HEK293 (cell line): ENCODE measurements around the gene ATP6V0A1.
A peak's percentile ranks its signal among the peaks of the same experiment; 100 is the strongest.

Source experiments
- AEBP2 ChIP-seq: fragments of 450-650 bp; formaldehyde crosslinking; IDR thresholded peaks from 2 replicates; pipeline ENCODE4 v1.5.1; 2016; ENCODE audit warnings: missing biosample characterization, missing genetic modification characterization, borderline replicate concordance
- KLF7 ChIP-seq: fragments of 450-650 bp; formaldehyde crosslinking; IDR thresholded peaks from 2 replicates; pipeline ENCODE4 v1.5.1; 2016; ENCODE audit warnings: missing biosample characterization, missing genetic modification characterization, borderline replicate concordance
- SALL2 ChIP-seq: fragments of 450-650 bp; formaldehyde crosslinking; IDR thresholded peaks from 2 replicates; pipeline ENCODE4 v1.5.0; 2017; ENCODE audit warnings: missing biosample characterization, mild to moderate bottlenecking, missing genetic modification characterization, borderline replicate concordance
- SP7 ChIP-seq: fragments of 450-650 bp; formaldehyde crosslinking; IDR thresholded peaks from 2 replicates; pipeline ENCODE4 v1.5.1; 2016; ENCODE audit warnings: missing biosample characterization, missing genetic modification characterization
- WT1 ChIP-seq: fragments of 450-650 bp; formaldehyde crosslinking; IDR thresholded peaks from 2 replicates; pipeline ENCODE4 v1.5.1; 2016; ENCODE audit warnings: missing biosample characterization, missing genetic modification characterization
- ZBTB10 ChIP-seq: fragments of 450-650 bp; formaldehyde crosslinking; IDR thresholded peaks from 2 replicates; pipeline ENCODE4 v1.5.1; 2016; ENCODE audit warnings: missing biosample characterization, missing genetic modification characterization
- ZBTB48 ChIP-seq: fragments of 450-650 bp; formaldehyde crosslinking; IDR thresholded peaks from 2 replicates; pipeline ENCODE4 v1.5.1; 2016; ENCODE audit warnings: missing biosample characterization, missing genetic modification characterization
- ZFP41 ChIP-seq: fragments of 450-650 bp; formaldehyde crosslinking; IDR thresholded peaks from 2 replicates; pipeline ENCODE4 v1.5.1; 2016; ENCODE audit warnings: missing biosample characterization, missing genetic modification characterization, borderline replicate concordance
- ZNF121 ChIP-seq: fragments of 450-650 bp; formaldehyde crosslinking; IDR thresholded peaks from 2 replicates; pipeline ENCODE4 v1.5.1; 2016; ENCODE audit warnings: missing biosample characterization, missing genetic modification characterization
- ZNF155 ChIP-seq: fragments of 450-650 bp; formaldehyde crosslinking; IDR thresholded peaks from 2 replicates; pipeline ENCODE4 v1.5.1; 2016; ENCODE audit warnings: missing biosample characterization, missing genetic modification characterization
- ZNF16 ChIP-seq: fragments of 450-650 bp; formaldehyde crosslinking; IDR thresholded peaks from 2 replicates; pipeline ENCODE4 v1.5.1; 2016; ENCODE audit warnings: low read depth, missing biosample characterization, missing genetic modification characterization
- ZNF184 ChIP-seq: fragments of 450-650 bp; IDR thresholded peaks from 2 replicates; pipeline ENCODE4 v1.5.1; 2018; ENCODE audit warnings: missing biosample characterization, mild to moderate bottlenecking, missing genetic modification characterization
- ZNF23 ChIP-seq: fragments of 450-650 bp; formaldehyde crosslinking; IDR thresholded peaks from 2 replicates; pipeline ENCODE4 v1.5.1; 2016; ENCODE audit warnings: missing biosample characterization, missing genetic modification characterization, borderline replicate concordance
- ZNF266 ChIP-seq: fragments of 450-650 bp; formaldehyde crosslinking; IDR thresholded peaks from 2 replicates; pipeline ENCODE4 v1.5.1; 2016; ENCODE audit warnings: missing biosample characterization, missing genetic modification characterization, low read depth
- ZNF529 ChIP-seq: fragments of 450-650 bp; formaldehyde crosslinking; IDR thresholded peaks from 2 replicates; pipeline ENCODE4 v1.5.1; 2017; ENCODE audit warnings: missing genetic modification characterization, missing biosample characterization; ENCODE audit not compliant: insufficient replicate concordance
- ZNF585B ChIP-seq: fragments of 450-650 bp; formaldehyde crosslinking; IDR thresholded peaks from 2 replicates; pipeline ENCODE4 v1.5.1; 2016; ENCODE audit warnings: missing biosample characterization, missing genetic modification characterization
- ZNF645 ChIP-seq: fragments of 450-650 bp; formaldehyde crosslinking; IDR thresholded peaks from 2 replicates; pipeline ENCODE4; 2016; ENCODE audit warnings: missing biosample characterization, missing genetic modification characterization
- ZNF677 ChIP-seq: fragments of 450-650 bp; IDR thresholded peaks from 2 replicates; pipeline ENCODE4 v1.5.0; 2018; ENCODE audit warnings: missing biosample characterization, mild to moderate bottlenecking, missing genetic modification characterization, moderate library complexity
- ZNF707 ChIP-seq: fragments of 450-650 bp; formaldehyde crosslinking; IDR thresholded peaks from 2 replicates; pipeline ENCODE4 v1.5.1; 2016; ENCODE audit warnings: missing biosample characterization, missing genetic modification characterization
- ZNF776 ChIP-seq: fragments of 450-650 bp; formaldehyde crosslinking; IDR thresholded peaks from 2 replicates; pipeline ENCODE4 v1.5.0; 2017; ENCODE audit warnings: missing biosample characterization, missing genetic modification characterization, borderline replicate concordance
- ZSCAN30 ChIP-seq: fragments of 450-650 bp; IDR thresholded peaks from 2 replicates; pipeline ENCODE4 v1.5.1; 2018; ENCODE audit warnings: missing biosample characterization, mild to moderate bottlenecking, missing genetic modification characterization, moderate library complexity
- TF ChIP-seq, protein P1 (sequence below): fragments of 450-650 bp; formaldehyde crosslinking; conservative IDR thresholded peaks from 2 replicates; pipeline ENCODE4 v1.5.1; 2016; ENCODE audit warnings: low read depth, missing biosample characterization, missing genetic modification characterization
- TF ChIP-seq, protein P2 (sequence below): fragments of 450-650 bp; formaldehyde crosslinking; IDR thresholded peaks from 2 replicates; pipeline ENCODE4 v1.5.1; 2016; ENCODE audit warnings: missing biosample characterization, missing genetic modification characterization

Gene ATP6V0A1

DNA sequence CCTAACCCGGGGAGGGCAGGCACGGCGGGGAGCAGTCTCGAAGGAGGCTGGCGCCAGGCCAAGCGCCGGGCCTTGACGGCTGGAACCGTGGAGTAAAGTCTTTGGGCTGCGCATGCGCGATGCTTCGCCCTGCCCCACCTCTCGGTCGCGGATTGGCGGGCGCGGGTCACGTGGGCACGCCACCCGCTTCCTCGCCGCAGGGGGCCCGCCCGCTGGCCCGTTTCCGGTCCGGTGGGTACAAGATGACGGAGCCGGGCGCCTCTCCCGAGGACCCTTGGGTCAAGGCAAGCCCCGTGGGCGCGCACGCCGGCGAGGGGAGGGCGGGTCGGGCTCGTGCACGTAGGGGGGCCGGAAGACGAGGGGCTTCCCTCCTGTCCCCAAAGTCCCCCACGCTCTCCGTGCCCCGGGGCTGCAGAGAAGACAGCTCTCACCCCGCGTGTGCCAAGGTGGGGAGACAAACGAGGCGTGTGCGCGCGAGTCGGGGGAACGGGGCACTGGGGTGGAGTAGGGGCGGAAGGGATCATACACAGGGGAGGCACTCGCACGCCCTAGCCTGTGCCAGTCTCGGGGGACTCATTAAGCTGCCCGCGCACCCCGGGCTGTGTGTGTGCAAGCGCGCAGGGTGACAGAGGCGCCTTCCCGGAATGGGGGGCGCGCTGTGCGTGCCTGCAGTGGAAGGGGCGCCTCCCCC, 108.3 kb downstream of the ATP6V0A1 start, which contains the start of gene MLX (continued):
- TF ChIP-seq, protein P1, sequence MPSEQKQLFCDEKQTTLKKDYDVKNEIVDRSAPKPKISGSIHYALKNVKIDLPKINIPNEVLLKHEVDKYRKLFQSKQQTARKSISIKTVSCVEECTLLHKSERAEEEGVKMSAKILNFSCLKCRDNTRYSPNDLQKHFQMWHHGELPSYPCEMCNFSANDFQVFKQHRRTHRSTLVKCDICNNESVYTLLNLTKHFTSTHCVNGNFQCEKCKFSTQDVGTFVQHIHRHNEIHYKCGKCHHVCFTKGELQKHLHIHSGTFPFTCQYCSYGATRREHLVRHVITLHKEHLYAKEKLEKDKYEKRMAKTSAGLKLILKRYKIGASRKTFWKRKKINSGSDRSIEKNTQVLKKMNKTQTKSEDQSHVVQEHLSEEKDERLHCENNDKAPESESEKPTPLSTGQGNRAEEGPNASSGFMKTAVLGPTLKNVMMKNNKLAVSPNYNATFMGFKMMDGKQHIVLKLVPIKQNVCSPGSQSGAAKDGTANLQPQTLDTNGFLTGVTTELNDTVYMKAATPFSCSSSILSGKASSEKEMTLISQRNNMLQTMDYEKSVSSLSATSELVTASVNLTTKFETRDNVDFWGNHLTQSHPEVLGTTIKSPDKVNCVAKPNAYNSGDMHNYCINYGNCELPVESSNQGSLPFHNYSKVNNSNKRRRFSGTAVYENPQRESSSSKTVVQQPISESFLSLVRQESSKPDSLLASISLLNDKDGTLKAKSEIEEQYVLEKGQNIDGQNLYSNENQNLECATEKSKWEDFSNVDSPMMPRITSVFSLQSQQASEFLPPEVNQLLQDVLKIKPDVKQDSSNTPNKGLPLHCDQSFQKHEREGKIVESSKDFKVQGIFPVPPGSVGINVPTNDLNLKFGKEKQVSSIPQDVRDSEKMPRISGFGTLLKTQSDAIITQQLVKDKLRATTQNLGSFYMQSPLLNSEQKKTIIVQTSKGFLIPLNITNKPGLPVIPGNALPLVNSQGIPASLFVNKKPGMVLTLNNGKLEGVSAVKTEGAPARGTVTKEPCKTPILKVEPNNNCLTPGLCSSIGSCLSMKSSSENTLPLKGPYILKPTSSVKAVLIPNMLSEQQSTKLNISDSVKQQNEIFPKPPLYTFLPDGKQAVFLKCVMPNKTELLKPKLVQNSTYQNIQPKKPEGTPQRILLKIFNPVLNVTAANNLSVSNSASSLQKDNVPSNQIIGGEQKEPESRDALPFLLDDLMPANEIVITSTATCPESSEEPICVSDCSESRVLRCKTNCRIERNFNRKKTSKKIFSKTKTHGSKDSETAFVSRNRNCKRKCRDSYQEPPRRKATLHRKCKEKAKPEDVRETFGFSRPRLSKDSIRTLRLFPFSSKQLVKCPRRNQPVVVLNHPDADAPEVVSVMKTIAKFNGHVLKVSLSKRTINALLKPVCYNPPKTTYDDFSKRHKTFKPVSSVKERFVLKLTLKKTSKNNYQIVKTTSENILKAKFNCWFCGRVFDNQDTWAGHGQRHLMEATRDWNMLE (tag by site-specific recombination): peak; percentile 19; the same call in 1 of the 2 replicates
- TF ChIP-seq ZNF707 (tag by site-specific recombination): no peak
- no peak for TF ChIP-seq ZNF585B
- TF ChIP-seq ZNF776: no peak
- no peak for TF ChIP-seq ZFP41 (tag by site-specific recombination)
- TF ChIP-seq KLF7 (tag by site-specific recombination): no peak
- TF ChIP-seq ZNF121 (tag by site-specific recombination): no peak
- TF ChIP-seq ZSCAN30: peak; percentile 64
- TF ChIP-seq ZBTB48 (tag by site-specific recombination): peak; percentile 82
- no peak for TF ChIP-seq ZNF677 (tag by site-specific recombination)
- TF ChIP-seq SALL2 (tag by site-specific recombination): no peak
- TF ChIP-seq AEBP2 (tag by site-specific recombination): 0 out of 2 replicates have a peak, but pooled peaks have one; percentile 48
- peak; percentile 53; the same call in 1 of the 2 replicates for TF ChIP-seq ZBTB10 (tag by site-specific recombination)
- no peak for TF ChIP-seq ZNF266 (tag by site-specific recombination)
- no peak for TF ChIP-seq ZNF16
- no peak for TF ChIP-seq ZNF645 (tag by site-specific recombination)
- TF ChIP-seq, protein P2, sequence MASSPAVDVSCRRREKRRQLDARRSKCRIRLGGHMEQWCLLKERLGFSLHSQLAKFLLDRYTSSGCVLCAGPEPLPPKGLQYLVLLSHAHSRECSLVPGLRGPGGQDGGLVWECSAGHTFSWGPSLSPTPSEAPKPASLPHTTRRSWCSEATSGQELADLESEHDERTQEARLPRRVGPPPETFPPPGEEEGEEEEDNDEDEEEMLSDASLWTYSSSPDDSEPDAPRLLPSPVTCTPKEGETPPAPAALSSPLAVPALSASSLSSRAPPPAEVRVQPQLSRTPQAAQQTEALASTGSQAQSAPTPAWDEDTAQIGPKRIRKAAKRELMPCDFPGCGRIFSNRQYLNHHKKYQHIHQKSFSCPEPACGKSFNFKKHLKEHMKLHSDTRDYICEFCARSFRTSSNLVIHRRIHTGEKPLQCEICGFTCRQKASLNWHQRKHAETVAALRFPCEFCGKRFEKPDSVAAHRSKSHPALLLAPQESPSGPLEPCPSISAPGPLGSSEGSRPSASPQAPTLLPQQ: peak; percentile 69
- peak; percentile 75 for TF ChIP-seq SP7
- no peak for TF ChIP-seq ZNF23 (tag by site-specific recombination)
- TF ChIP-seq ZNF529: no peak
- no peak for TF ChIP-seq ZNF155 (tag by site-specific recombination)
- TF ChIP-seq ZNF184: no peak
- peak; percentile 54; the same call in 1 of the 2 replicates for TF ChIP-seq WT1 (tag by site-specific recombination)
